Endothelial cell of umbilical vein (primary cell): ENCODE measurements around the gene SPAAR. TPM values are rescaled to one million over a fixed set of nuclear protein-coding genes. Genes with fewer than 3 reads are reported as not detected.

Source experiments
- BruUV-seq: library from RNA; stranded (reverse); fragments of 400-500 nt; replicated peaks from 2 replicates; lab custom pipeline; 2021; lab: Mats Ljungman, UMichigan
- CTCF ChIA-PET: fragments of 300-600, 350-600 bp; sonication (Branson Sonifier 250); formaldehyde crosslinking; loops from one replicate; lab custom pipeline; 2021; ENCODE audit warnings: antibody characterized with exemption, inconsistent platforms; lab: Charles Lee
- POLR2A ChIA-PET: fragments of 300-600, 350-600 bp; sonication (Branson Sonifier 250); formaldehyde crosslinking; loops from one replicate; lab custom pipeline; 2021; ENCODE audit warnings: antibody characterized with exemption, inconsistent platforms; lab: Charles Lee
- DNase-seq: peaks from one replicate; pipeline ENCODE4 v3.0.0-alpha.2; 2011; ENCODE audit warnings: low read depth, low spot score
- FAIRE-seq: peaks from 2 replicates; lab custom pipeline; 2011; peaks lifted over from hg19 to GRCh38; lab: Jason Lieb, UNC
- H2AFZ ChIP-seq: 2 replicates; pipeline ENCODE4 v1.6.0; 2012; ENCODE audit warnings: low read depth, low read length, control low read depth, inconsistent platforms
- H3K27ac ChIP-seq: 2 replicates; pipeline ENCODE4 v1.5.1; 2011; ENCODE audit warnings: low read depth, mild to moderate bottlenecking, control low read depth, low read length, moderate library complexity; ENCODE audit not compliant: insufficient read depth
- H3K27me3 ChIP-seq, 2 experiments: 2 replicates each; pipeline versions ENCODE4 v1.6.0 to v1.6.1; 2011; ENCODE audit warnings: low read length in 2 of 2, mixed read lengths in 1 of 2; ENCODE audit not compliant: control insufficient read depth in 2 of 2, insufficient read depth in 2 of 2
- H3K36me3 ChIP-seq, 2 experiments: 2 replicates in 1 of 2; 3 replicates in 1 of 2; pipeline ENCODE4 v1.5.1; 2011; ENCODE audit warnings: low read length in 2 of 2, mild to moderate bottlenecking in 1 of 2, moderate library complexity in 1 of 2; ENCODE audit not compliant: control insufficient read depth in 2 of 2, insufficient read depth in 2 of 2; ENCODE audit errors: extremely low read depth in 1 of 2
- H3K4me1 ChIP-seq: 3 replicates; pipeline ENCODE4 v1.5.1; 2011; ENCODE audit warnings: mild to moderate bottlenecking, low read length; ENCODE audit not compliant: control insufficient read depth, insufficient read depth; ENCODE audit errors: extremely low read depth
- H3K4me2 ChIP-seq: 2 replicates; pipeline ENCODE4 v1.6.1; 2011; ENCODE audit warnings: low read length, control low read depth, mixed read lengths; ENCODE audit not compliant: insufficient read depth
- H3K4me3 ChIP-seq, 3 experiments: fragments of 200-600 bp in 1 of 3; sonication (generic), shearing (Covaris generic) in 1 of 3; replicated peaks in 1 of 3; 2 replicates each; pipeline ENCODE4 v1.5.1; 2011 to 2016; ENCODE audit warnings: control low read depth in 3 of 3, low read length in 3 of 3, mild to moderate bottlenecking in 2 of 3, inconsistent platforms in 1 of 3, low read depth in 1 of 3, moderate library complexity in 1 of 3; ENCODE audit not compliant: insufficient read depth in 1 of 3
- H3K79me2 ChIP-seq: 2 replicates; pipeline ENCODE4 v1.6.0; 2012; ENCODE audit warnings: low read length, inconsistent platforms; ENCODE audit not compliant: control insufficient read depth, insufficient read depth
- H3K9ac ChIP-seq: replicated peaks from 2 replicates; pipeline ENCODE3; 2011; ENCODE audit warnings: low read length, control low read depth; ENCODE audit not compliant: insufficient read depth; ENCODE audit errors: extremely low read depth
- H3K9me1 ChIP-seq: replicated peaks from 3 replicates; pipeline ENCODE4 v1.6.0; 2011; ENCODE audit warnings: mild to moderate bottlenecking, low read length; ENCODE audit not compliant: control insufficient read depth, insufficient read depth; ENCODE audit errors: extremely low read depth
- H3K9me3 ChIP-seq: replicated peaks from 2 replicates; pipeline ENCODE4 v1.5.1; 2012; ENCODE audit warnings: low read length, inconsistent platforms; ENCODE audit not compliant: control insufficient read depth, insufficient read depth
- H4K20me1 ChIP-seq: replicated peaks from 2 replicates; pipeline ENCODE3; 2011; ENCODE audit warnings: mild to moderate bottlenecking, low read length; ENCODE audit not compliant: control insufficient read depth, insufficient read depth; ENCODE audit errors: extremely low read depth
- EZH2 ChIP-seq: IDR thresholded peaks from 2 replicates; pipeline ENCODE4 v1.6.1; 2012; ENCODE audit warnings: borderline replicate concordance, low read depth, mild to moderate bottlenecking, moderate library complexity, low read length, inconsistent platforms; ENCODE audit not compliant: severe bottlenecking
- FOS ChIP-seq: IDR thresholded peaks from 2 replicates; pipeline ENCODE4 v1.6.1; 2011; ENCODE audit warnings: mild to moderate bottlenecking, low read length, moderate library complexity, borderline replicate concordance; ENCODE audit not compliant: insufficient read depth
- GATA2 ChIP-seq: IDR thresholded peaks from 2 replicates; pipeline ENCODE4 v1.7.0; 2011; ENCODE audit warnings: low read depth, mild to moderate bottlenecking, moderate library complexity, mixed read lengths, low read length; ENCODE audit not compliant: insufficient read length, insufficient read depth
- JUN ChIP-seq: IDR thresholded peaks from 2 replicates; pipeline ENCODE4 v1.6.1; 2011; ENCODE audit warnings: borderline replicate concordance, low read depth; ENCODE audit not compliant: insufficient read length, insufficient read depth
- MYC ChIP-seq: IDR thresholded peaks from one replicate; pipeline ENCODE4 v1.6.1; 2011; ENCODE audit warnings: mild to moderate bottlenecking, low read depth, low read length
- POLR2A ChIP-seq: IDR thresholded peaks from 2 replicates; pipeline ENCODE4 v1.6.1; 2012; ENCODE audit warnings: low read depth, mild to moderate bottlenecking, control low read depth, low read length
- POLR2AphosphoS5 ChIP-seq: IDR thresholded peaks from 2 replicates; pipeline ENCODE4 v1.6.1; 2012; ENCODE audit warnings: low read depth, mild to moderate bottlenecking, control low read depth, low read length, moderate library complexity; ENCODE audit not compliant: insufficient read depth
- dilution Hi-C: fragments of 300-500 bp; cut with MboI; formaldehyde crosslinking; loops from one replicate; pipeline ENCODE4 v1.15.0; 2019; ENCODE audit warnings: low sequenced_read_pairs; ENCODE audit not compliant: extremely low pct_ligation_motif_present
- intact Hi-C: fragments of 100-400 bp; cut with micrococcal nuclease; formaldehyde crosslinking; loops from one replicate; pipeline ENCODE4 v1.10.0; 2022
- polyA plus RNA-seq, 4 experiments: library from polyadenylated mRNA; depleted of rRNA in 3 of 4; stranded (reverse) in 3 of 4; unstranded in 1 of 4; fragments of >200 nt; gene quantifications; 2 replicates each; pipeline versions ENCODE4 v1.2.1 to v1.2.3, GENCODE V29; 2011 to 2012; ENCODE audit warnings: missing spikeins in 1 of 4
- total RNA-seq: library from RNA; stranded (reverse); gene quantifications from 2 replicates; pipeline ENCODE4 v1.2.3, GENCODE V29; 2021
- TF ChIP-seq, protein P1 (sequence below), 2 donors: IDR thresholded peaks; 1 replicate in 1 of 2; 2 replicates in 1 of 2; pipeline ENCODE4 v1.5.1; 2011; ENCODE audit warnings: low read length in 2 of 2, mild to moderate bottlenecking in 2 of 2, moderate library complexity in 2 of 2, control low read depth in 1 of 2, inconsistent platforms in 1 of 2, low read depth in 1 of 2; ENCODE audit not compliant: insufficient read depth in 1 of 2; ENCODE audit errors: extremely low read depth in 1 of 2
- TF ChIP-seq, protein P2 (sequence below): IDR thresholded peaks from 2 replicates; pipeline ENCODE4 v1.6.1; 2011; ENCODE audit not compliant: insufficient read depth, insufficient read length

The SPAAR gene
- total and polyA plus RNA-seq, 2 donors (not counting 3 experiments of a cell fraction or from before 2014, with no cell fraction given), result 20.8 to 24.8 TPM

DNA sequence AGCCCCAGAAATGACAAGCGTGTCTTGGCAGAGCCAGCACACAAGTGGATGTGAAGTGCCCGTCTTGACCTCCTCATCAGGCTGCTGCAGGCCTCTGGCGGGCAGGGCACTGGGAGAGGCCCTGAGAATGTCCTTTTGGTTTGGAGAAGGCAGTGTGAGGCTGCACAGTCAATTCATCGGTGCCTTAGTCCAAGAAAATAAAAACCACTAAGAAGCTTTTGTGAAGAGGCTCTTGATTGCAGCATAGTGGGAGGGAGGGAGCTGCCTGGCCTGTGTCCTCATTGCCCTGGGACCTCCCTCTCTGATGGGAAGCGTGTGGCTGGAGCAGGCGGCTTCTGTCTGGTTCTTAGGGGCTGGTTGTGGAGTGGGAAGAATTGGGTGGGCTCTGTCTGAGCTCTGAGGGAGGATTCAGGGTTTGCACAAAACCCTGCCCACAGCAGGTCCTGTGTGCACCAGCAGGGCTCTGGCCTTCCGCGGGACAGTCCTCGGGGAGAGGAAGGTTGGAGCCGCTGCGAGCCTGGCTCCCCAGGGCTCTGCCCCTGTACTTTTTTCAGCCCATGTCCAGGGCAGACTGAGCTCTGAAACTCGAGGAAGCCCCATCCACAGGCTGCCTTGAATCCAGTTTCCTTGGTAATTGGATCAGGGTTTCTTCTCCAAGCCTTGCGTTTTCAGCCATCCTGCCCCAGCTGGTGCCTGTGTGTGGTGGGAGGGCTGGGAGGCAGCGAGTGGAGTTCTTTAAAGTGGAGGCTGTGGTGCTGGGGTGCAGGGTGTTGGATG is 2.2 kb upstream of the SPAAR start:
- BruUV-seq, result TSS peak; percentile 46
- ChIA-PET CTCF (interaction anchor here (0.9 to 6.4 kb wide), 7 partner anchors 25 to 117 kb away, joined by 4 to 103 read pairs (median 4); no protein-coding TSS in a partner anchor), POLR2A (no interaction called here)
- intact Hi-C loops (loop anchor here (1.0 to 5.0 kb wide), 4 partner anchors 38 to 250 kb away; partner anchors contain the start of genes CCDC107 and RMRP), dilution Hi-C loops (no loop called here)
- TF ChIP-seq JUN (no peak), GATA2 (no peak), POLR2A (no peak), MYC (no peak), POLR2AphosphoS5 (no peak), FOS (no peak), EZH2 (no peak)
- TF ChIP-seq, protein P1, sequence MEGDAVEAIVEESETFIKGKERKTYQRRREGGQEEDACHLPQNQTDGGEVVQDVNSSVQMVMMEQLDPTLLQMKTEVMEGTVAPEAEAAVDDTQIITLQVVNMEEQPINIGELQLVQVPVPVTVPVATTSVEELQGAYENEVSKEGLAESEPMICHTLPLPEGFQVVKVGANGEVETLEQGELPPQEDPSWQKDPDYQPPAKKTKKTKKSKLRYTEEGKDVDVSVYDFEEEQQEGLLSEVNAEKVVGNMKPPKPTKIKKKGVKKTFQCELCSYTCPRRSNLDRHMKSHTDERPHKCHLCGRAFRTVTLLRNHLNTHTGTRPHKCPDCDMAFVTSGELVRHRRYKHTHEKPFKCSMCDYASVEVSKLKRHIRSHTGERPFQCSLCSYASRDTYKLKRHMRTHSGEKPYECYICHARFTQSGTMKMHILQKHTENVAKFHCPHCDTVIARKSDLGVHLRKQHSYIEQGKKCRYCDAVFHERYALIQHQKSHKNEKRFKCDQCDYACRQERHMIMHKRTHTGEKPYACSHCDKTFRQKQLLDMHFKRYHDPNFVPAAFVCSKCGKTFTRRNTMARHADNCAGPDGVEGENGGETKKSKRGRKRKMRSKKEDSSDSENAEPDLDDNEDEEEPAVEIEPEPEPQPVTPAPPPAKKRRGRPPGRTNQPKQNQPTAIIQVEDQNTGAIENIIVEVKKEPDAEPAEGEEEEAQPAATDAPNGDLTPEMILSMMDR (IDR thresholded peaks at IDR 0.05; ENCODE audit: extremely low read depth in 1 of 2, insufficient read depth in 1 of 2, low read depth in 1 of 2, low read length in 2 of 2), result no peak
- TF ChIP-seq, protein P2, sequence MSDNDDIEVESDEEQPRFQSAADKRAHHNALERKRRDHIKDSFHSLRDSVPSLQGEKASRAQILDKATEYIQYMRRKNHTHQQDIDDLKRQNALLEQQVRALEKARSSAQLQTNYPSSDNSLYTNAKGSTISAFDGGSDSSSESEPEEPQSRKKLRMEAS, result no peak
- Histone ChIP-seq H3K27ac (peak overlapping the region; percentile 94), H3K27me3 (no peaks in the 10 kb centered on the region), H3K4me1 (peaks cover 73% of the 10 kb centered on the region), H3K9me1 (no peaks in the 10 kb centered on the region), H3K4me3 (no peak overlapping the region), H3K36me3 (no peaks in the 10 kb centered on the region), H3K9me3 (no peaks in the 10 kb centered on the region), H3K9ac (peak overlapping the region; percentile 77), H2AFZ (no peak overlapping the region), H3K4me2 (peak overlapping the region; percentile 63), H3K79me2 (peaks cover 28% of the 10 kb centered on the region), H4K20me1 (no peaks in the 10 kb centered on the region)
- FAIRE-seq (peak; percentile 71), DNase-seq (peak; percentile 41)
